KOPT-K1 (cell line): ENCODE results near the gene FGF18.
"Not testable (repeated sequence)": the region's sequence is repeated elsewhere in the genome, so short reads cannot be mapped to it uniquely, and the experiment has no call there.

Experiments
- H3K27ac ChIP-seq: fragments of 200-600 bp; sonication (generic); 2 replicates; pipeline ENCODE4 v1.5.1; 2016; ENCODE audit warnings: antibody characterized with exemption, mild to moderate bottlenecking, low read depth, low read length; ENCODE audit not compliant: poor library complexity, severe bottlenecking
- H3K36me3 ChIP-seq: fragments of 200-600 bp; sonication (generic); 2 replicates; pipeline ENCODE4 v1.5.1; 2017; ENCODE audit warnings: antibody characterized with exemption, mild to moderate bottlenecking, low read length, moderate library complexity; ENCODE audit not compliant: insufficient read depth
- H3K9me3 ChIP-seq: fragments of 200-600 bp; sonication (generic); 2 replicates; pipeline ENCODE4 v1.5.1; 2017; ENCODE audit warnings: antibody characterized with exemption, low read length, mild to moderate bottlenecking; ENCODE audit not compliant: insufficient read depth, poor library complexity, severe bottlenecking

The FGF18 gene

GRCh38 chr5:171496456-171496855, 77.0 kb downstream of the FGF18 start:
- Histone ChIP-seq H3K9me3 (no peaks in the 10 kb centered on the region), H3K27ac (no peak overlapping the region), H3K36me3 (no peaks in the 10 kb centered on the region)

GRCh38 chr5:171497494-171497893, 78.0 kb downstream of the FGF18 start:
- H3K9me3 ChIP-seq, H3K27ac ChIP-seq, H3K36me3 ChIP-seq: not testable (repeated sequence)

GRCh38 chr5:171498166-171498565, 78.7 kb downstream of the FGF18 start:
- Histone ChIP-seq H3K9me3 (no peaks in the 10 kb centered on the region), H3K27ac (no peak overlapping the region), H3K36me3 (no peaks in the 10 kb centered on the region)

GRCh38 chr5:171499611-171500010, 80.2 kb downstream of the FGF18 start:
- no peaks in the 10 kb centered on the region for H3K9me3 ChIP-seq
- no peaks in the 10 kb centered on the region for H3K36me3 ChIP-seq
- H3K27ac ChIP-seq: no peak overlapping the region

- Histone ChIP-seq H3K36me3 (no peaks in the 10 kb centered on the region), H3K9me3 (no peaks in the 10 kb centered on the region)
Measured at GRCh38 chr5:171505473-171506043, 86.1 kb downstream of the FGF18 start.

DNA sequence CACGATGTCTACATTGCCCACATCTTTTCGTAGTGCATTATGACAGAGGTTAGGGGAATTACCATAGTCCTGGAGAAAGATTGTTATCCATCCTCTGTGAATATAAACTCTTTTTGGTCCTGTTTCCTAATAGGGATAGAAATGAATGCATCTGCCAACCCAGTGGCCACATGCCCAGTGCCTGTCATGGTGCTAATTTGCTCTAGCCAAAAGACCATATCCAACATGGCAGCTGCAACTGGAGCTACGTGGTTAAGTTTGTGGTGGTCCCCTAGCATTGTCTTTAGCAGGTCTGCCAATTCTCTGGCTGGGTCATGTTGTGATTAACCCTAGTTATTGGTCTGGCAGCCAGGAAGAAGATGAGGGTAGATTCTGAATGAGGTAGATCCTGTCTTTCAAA, 87.5 kb downstream of the FGF18 start:
- Histone ChIP-seq H3K9me3 (no peaks in the 10 kb centered on the region), H3K36me3 (no peaks in the 10 kb centered on the region)

More at GRCh38 chr5:171505473-171506043, 86.1 kb downstream of the FGF18 start:
- H3K27ac ChIP-seq: no peak overlapping the region

More for the DNA sequence above, 87.5 kb downstream of the FGF18 start:
- no peak overlapping the region for H3K27ac ChIP-seq
